Tibial nerve (tissue), 4 donors: ENCODE measurements around the gene HNRNPM. TPM values are rescaled to one million over a fixed set of nuclear protein-coding genes. Genes with fewer than 3 reads are reported as not detected.

Experiments
- DNase-seq, 2 donors: peaks; one replicate each; pipeline ENCODE4 v3.0.0-alpha.2; 2019; ENCODE audit warnings: low spot score in 2 of 2
- H3K27ac ChIP-seq, 4 donors: fragments of 200-600 bp; sonication (generic) in 3 of 4; one replicate each; pipeline ENCODE4 v1.5.1; 2017 to 2019; ENCODE audit warnings: mild to moderate bottlenecking in 1 of 4
- H3K27me3 ChIP-seq, 2 donors: fragments of 200-600 bp; sonication (generic) in 1 of 2; one replicate each; pipeline versions ENCODE4 v1.5.1 to v1.6.0; 2017 to 2019
- H3K36me3 ChIP-seq, 3 donors: fragments of 200-600 bp; sonication (generic); one replicate each; pipeline ENCODE4 v1.5.1; 2018 to 2019
- H3K4me1 ChIP-seq, 4 donors: fragments of 200-600 bp; sonication (generic) in 3 of 4; one replicate each; pipeline ENCODE4 v1.5.1; 2017 to 2019
- H3K4me3 ChIP-seq, 4 donors: fragments of 200-600 bp; sonication (generic) in 3 of 4; one replicate each; pipeline ENCODE4 v1.5.1; 2017 to 2019; ENCODE audit warnings: mild to moderate bottlenecking in 1 of 4, moderate library complexity in 1 of 4
- H3K9me3 ChIP-seq, 4 donors: fragments of 200-600 bp; sonication (generic) in 3 of 4; one replicate each; pipeline ENCODE4 v1.5.1; 2017 to 2019
- CTCF ChIP-seq, 5 experiments: fragments of 200-600 bp in 3 of 5; fragments of 450-650 bp in 2 of 5; sonication (generic) in 3 of 5; IDR thresholded peaks; one replicate each; pipeline ENCODE4 v1.5.1; 2016 to 2019; ENCODE audit warnings: antibody characterized with exemption in 5 of 5, mild to moderate bottlenecking in 3 of 5, moderate library complexity in 2 of 5
- EP300 ChIP-seq, 2 donors: sonication (generic); formaldehyde crosslinking; IDR thresholded peaks; one replicate each; pipeline ENCODE4 v1.6.1; 2017; ENCODE audit warnings: antibody characterized with exemption in 2 of 2, mild to moderate bottlenecking in 1 of 2
- POLR2A ChIP-seq, 2 donors: fragments of 450-650 bp; IDR thresholded peaks; one replicate each; pipeline ENCODE4 v1.6.1; 2017; ENCODE audit warnings: antibody characterized with exemption in 2 of 2, mild to moderate bottlenecking in 2 of 2, moderate library complexity in 2 of 2
- WGBS, 2 donors: methylation state at CpG; one replicate each; pipeline ENCODE4 v1.1.5; 2018; 5-methylcytosine and 5-hydroxymethylcytosine counted together
- total RNA-seq, 4 donors: library from RNA; depleted of rRNA; stranded (reverse); fragments of >200 nt; gene quantifications; one replicate each; pipeline ENCODE4 v1.1.0, GENCODE V29; 2016

The HNRNPM gene
- total RNA-seq, 4 donors from 2014 or later: 139 to 251 (median 164) TPM

- Histone ChIP-seq H3K36me3 (peaks cover 6 to 100% (median 30%) of the 10 kb centered on the region in 3 donors), H3K27me3 (no peaks in the 10 kb centered on the region), H3K27ac (peak overlapping the region in 2 of 4 donors; percentile 25 to 46), H3K4me1 (peaks cover 0 to 38% (median 3%) of the 10 kb centered on the region in 4 donors), H3K4me3 (no peak overlapping the region), H3K9me3 (no peaks in the 10 kb centered on the region)
- DNase-seq: no peak
- TF ChIP-seq CTCF (IDR thresholded peaks at IDR 0.05) (no peak), EP300 (IDR thresholded peaks at IDR 0.05) (no peak), POLR2A (IDR thresholded peaks at IDR 0.05) (no peak)
- WGBS, 2 donors: 96 to 97% methylated on average over 48 to 56 of the region's 62 CpGs
These were observed 41.0 kb downstream of the HNRNPM start for GRCh38 chr19:8485561-8486371.

DNA sequence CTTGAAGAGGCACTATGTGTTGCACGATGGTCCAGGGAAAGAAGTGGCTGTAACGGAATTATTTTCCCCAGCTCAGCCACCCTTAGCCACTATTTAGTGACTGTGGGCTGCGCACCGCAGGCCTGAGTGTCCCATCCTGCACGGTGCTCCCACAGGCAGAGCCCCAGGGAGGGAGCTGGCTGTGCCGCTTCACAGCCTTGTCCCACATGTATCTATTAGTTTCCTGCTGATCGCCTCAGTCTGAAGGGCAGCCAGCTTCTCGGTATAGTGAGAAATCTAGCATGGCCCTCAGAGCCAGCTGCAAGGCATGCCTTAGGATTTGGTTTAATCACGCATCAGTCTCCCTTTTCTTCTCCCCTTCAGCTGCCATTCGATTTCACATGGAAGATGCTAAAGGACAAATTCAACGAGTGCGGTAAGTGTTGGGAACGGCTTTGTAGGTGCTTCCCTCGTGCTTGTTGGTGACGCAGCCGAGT, 41.9 kb downstream of the HNRNPM start:
- H3K27ac ChIP-seq: peak overlapping the region in 1 of 4 donors; percentile 46
- no peak overlapping the region for H3K4me3 ChIP-seq
- H3K27me3 ChIP-seq: no peaks in the 10 kb centered on the region
- H3K9me3 ChIP-seq: no peaks in the 10 kb centered on the region
- H3K36me3 ChIP-seq: peaks cover 6 to 100% (median 30%) of the 10 kb centered on the region in 3 donors
- no peak for DNase-seq
- 86 to 92% methylated on average over 16 of the region's 16 CpGs for WGBS, 2 donors
- peaks cover 0 to 28% (median 3%) of the 10 kb centered on the region in 4 donors for H3K4me1 ChIP-seq
- TF ChIP-seq CTCF (IDR thresholded peaks at IDR 0.05) (no peak), EP300 (IDR thresholded peaks at IDR 0.05) (no peak)

GRCh38 chr19:8487137-8487851, 42.5 kb downstream of the HNRNPM start:
- Histone ChIP-seq H3K27me3 (no peaks in the 10 kb centered on the region), H3K27ac (peak overlapping the region in 2 of 4 donors; percentile 32 to 46), H3K36me3 (peaks cover 6 to 94% (median 30%) of the 10 kb centered on the region in 3 donors), H3K9me3 (no peaks in the 10 kb centered on the region), H3K4me3 (no peak overlapping the region), H3K4me1 (peaks cover 0 to 24% (median 3%) of the 10 kb centered on the region in 4 donors)
- WGBS, 2 donors: 68 to 80% methylated on average over 12 to 13 of the region's 13 CpGs
- no peak for TF ChIP-seq CTCF (IDR thresholded peaks at IDR 0.05)
- peak in 1 of 2 donors; percentile 22 for TF ChIP-seq EP300 (IDR thresholded peaks at IDR 0.05)
- peak in 1 of 2 donors; percentile 32 for DNase-seq

DNA sequence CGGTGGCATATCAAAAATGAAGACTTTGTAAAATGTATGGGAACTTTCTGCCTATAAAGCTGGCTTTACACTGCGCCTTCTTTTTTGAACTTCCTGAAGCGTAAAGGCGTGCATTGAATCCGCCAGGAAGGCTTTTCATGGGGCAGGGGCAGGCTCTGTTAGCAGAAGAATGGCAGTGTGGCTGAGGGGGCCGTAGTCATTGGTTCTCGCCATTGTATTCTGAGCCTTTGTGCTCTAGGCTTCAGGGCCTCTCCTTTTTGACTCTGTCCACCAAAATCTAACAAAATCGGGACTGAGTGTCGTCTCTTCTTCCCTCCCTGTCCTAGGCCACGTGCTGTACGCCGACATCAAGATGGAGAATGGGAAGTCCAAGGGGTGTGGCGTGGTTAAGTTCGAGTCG, 43.6 kb downstream of the HNRNPM start:
- Histone ChIP-seq H3K9me3 (no peaks in the 10 kb centered on the region), H3K4me1 (peaks cover 0 to 22% (median 3%) of the 10 kb centered on the region in 4 donors), H3K4me3 (no peak overlapping the region), H3K36me3 (peaks cover 6 to 89% (median 30%) of the 10 kb centered on the region in 3 donors), H3K27me3 (no peaks in the 10 kb centered on the region), H3K27ac (peak overlapping the region in 1 of 4 donors; percentile 32)
- WGBS, 2 donors: 76 to 80% methylated on average over 15 of the region's 15 CpGs
- no peak for DNase-seq
- TF ChIP-seq EP300 (IDR thresholded peaks at IDR 0.05) (no peak), POLR2A (IDR thresholded peaks at IDR 0.05) (no peak), CTCF (IDR thresholded peaks at IDR 0.05) (no peak)
